ENCODE data around the gene SUSD2. TPM values are rescaled to one million over a fixed set of nuclear protein-coding genes. Genes with fewer than 3 reads are reported as not detected.

Gene SUSD2
- total RNA-seq, 4 donors from 2014 or later, result 5.1 to 41.4 (median 29.0) TPM

DNA sequence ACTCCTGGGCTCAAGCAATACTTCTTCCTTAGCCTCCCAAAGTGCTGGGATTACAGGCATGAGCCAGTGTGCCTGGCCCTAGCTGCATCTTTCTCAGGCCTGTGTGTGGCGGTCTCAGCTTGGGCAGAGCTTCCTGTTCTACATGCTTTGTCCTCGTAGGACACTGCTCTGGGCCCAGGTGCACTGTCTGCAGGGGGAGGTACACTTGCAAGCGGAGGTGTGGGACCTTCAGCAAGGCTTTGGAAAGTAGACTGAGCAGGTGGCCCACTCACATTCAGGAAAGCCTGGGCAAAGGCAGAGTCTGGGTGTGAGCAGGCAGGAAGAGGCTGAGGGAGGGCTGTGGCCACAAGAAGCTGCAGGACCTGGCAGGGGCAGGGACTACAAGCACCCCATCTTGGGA lies 33.6 kb upstream of the SUSD2 start:
- H3K27ac ChIP-seq, result peak overlapping the region; percentile 69
- peaks cover 4% of the 10 kb centered on the region for H3K36me3 ChIP-seq
- no peak for DNase-seq (ENCODE audit: low spot score in 2 of 2)
- TF ChIP-seq POLR2AphosphoS5 (IDR thresholded peaks at IDR 0.05) (no peak), EP300 (IDR thresholded peaks at IDR 0.05) (no peak), POLR2A (IDR thresholded peaks at IDR 0.05) (no peak)
- TF ChIP-seq, protein P1, sequence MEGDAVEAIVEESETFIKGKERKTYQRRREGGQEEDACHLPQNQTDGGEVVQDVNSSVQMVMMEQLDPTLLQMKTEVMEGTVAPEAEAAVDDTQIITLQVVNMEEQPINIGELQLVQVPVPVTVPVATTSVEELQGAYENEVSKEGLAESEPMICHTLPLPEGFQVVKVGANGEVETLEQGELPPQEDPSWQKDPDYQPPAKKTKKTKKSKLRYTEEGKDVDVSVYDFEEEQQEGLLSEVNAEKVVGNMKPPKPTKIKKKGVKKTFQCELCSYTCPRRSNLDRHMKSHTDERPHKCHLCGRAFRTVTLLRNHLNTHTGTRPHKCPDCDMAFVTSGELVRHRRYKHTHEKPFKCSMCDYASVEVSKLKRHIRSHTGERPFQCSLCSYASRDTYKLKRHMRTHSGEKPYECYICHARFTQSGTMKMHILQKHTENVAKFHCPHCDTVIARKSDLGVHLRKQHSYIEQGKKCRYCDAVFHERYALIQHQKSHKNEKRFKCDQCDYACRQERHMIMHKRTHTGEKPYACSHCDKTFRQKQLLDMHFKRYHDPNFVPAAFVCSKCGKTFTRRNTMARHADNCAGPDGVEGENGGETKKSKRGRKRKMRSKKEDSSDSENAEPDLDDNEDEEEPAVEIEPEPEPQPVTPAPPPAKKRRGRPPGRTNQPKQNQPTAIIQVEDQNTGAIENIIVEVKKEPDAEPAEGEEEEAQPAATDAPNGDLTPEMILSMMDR (IDR thresholded peaks at IDR 0.05), result no peak
- WGBS, result 90% methylated on average over 3 of the region's 3 CpGs
- no peak overlapping the region for H3K4me3 ChIP-seq
- no peaks in the 10 kb centered on the region for H3K27me3 ChIP-seq
- no peaks in the 10 kb centered on the region for H3K9me3 ChIP-seq
- H3K4me1 ChIP-seq, result peaks cover 49% of the 10 kb centered on the region

DNA sequence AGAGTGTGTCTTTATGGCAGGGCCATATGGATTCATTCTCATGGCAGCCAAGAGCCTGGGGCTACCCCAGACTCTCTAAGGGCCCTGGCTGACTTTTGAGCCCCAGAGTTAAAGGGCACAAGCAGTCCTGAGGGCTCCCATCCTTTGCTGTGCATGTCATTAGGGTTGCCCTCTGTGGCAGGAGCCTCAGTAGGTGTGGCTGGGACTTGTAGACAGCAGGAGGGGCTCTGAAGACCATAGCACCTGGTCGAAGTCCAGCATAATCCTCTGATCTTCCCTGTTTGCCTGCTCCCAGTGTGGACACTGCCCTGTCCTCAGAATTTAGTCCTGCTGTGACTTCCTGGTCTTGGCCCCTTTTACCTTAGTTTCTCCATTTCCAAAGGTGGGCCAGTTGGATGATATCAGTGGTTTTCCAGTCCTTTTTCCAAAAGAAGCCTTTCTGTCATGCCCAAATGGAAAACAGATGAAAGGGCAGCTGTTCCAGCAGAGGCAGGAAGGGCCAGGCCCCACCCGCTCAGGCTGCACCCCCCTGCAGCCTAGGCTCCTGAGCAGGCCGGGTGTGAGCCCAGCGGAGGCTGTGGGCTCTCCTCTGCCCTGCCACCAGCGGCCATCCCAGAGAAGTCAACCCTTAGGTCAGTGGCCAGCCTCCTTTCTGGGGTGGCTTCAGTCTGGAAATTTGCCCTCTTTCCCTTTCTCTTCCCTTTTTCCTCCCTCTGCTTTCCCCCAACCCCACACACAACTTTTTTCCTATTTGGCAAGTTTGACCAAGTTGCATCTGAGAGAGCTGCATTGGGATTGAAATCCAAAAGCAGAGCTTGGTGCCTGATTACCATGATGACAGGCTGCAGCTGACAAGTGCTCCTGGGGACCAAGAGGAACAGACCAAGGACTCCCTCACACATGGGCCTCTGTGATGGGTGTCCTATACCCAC lies 32.8 kb upstream of the SUSD2 start:
- TF ChIP-seq EP300 (IDR thresholded peaks at IDR 0.05), result no peak
- TF ChIP-seq, protein P1 (IDR thresholded peaks at IDR 0.05), result no peak
- no peak for TF ChIP-seq POLR2A (IDR thresholded peaks at IDR 0.05)
- no peak for TF ChIP-seq POLR2AphosphoS5 (IDR thresholded peaks at IDR 0.05)
- Histone ChIP-seq H3K27me3 (no peaks in the 10 kb centered on the region), H3K4me3 (no peak overlapping the region), H3K36me3 (peaks cover 4% of the 10 kb centered on the region), H3K4me1 (peaks cover 49% of the 10 kb centered on the region), H3K27ac (peak overlapping the region; percentile 69), H3K9me3 (no peaks in the 10 kb centered on the region)
- WGBS, result 63% methylated on average over 4 of the region's 5 CpGs
- no peak for DNase-seq (ENCODE audit: low spot score in 2 of 2)

DNA sequence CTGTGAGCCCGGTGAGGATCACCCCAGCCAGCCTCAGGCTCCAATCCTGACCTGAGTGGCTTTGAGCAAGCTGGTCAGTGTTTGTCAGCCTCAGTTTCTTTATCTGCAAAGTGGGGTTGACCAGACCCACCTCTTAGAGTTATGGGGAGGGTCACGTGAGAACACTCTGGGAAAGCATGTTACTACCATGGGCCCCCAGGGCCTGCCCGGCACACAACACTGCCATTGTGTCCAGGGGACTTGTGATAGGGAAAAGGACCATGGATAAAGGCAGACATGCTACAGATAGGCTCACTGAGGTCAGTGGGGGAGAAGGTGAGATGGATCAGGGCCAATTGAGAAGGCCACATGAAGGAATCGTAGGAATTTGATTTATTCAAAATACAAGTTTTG lies 32.1 kb upstream of the SUSD2 start:
- Histone ChIP-seq H3K9me3 (no peaks in the 10 kb centered on the region), H3K4me3 (no peak overlapping the region), H3K27ac (no peak overlapping the region), H3K36me3 (peaks cover 4% of the 10 kb centered on the region), H3K27me3 (no peaks in the 10 kb centered on the region), H3K4me1 (peaks cover 49% of the 10 kb centered on the region)
- DNase-seq (ENCODE audit: low spot score in 2 of 2), result no peak
- no peak for TF ChIP-seq POLR2A (IDR thresholded peaks at IDR 0.05)
- no peak for TF ChIP-seq EP300 (IDR thresholded peaks at IDR 0.05)
- no peak for TF ChIP-seq POLR2AphosphoS5 (IDR thresholded peaks at IDR 0.05)
- TF ChIP-seq, protein P1 (IDR thresholded peaks at IDR 0.05), result no peak
- 87% methylated on average over 4 of the region's 4 CpGs for WGBS

DNA sequence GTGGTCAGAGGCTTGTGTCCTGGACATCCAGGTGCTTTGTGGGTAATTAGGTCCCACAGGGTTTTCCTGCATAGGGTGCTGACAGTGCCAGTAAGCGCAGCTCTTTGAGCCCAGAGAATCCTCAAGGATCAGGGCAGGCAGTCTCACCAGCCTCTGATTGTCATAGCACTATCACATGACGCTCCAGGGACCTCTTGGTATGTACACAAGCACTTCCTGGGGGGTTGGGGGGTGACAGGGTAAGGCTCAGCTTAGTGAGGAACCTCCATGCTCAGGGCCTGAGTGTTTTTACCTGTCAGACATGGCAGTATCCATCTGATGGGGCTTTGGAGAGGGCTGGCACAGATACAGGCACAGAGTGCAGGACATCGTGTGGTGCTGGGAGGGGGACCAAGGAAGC lies 27.9 kb upstream of the SUSD2 start:
- TF ChIP-seq POLR2A (IDR thresholded peaks at IDR 0.05), result no peak
- no peak for TF ChIP-seq POLR2AphosphoS5 (IDR thresholded peaks at IDR 0.05)
- TF ChIP-seq EP300 (IDR thresholded peaks at IDR 0.05), result no peak
- TF ChIP-seq, protein P1 (IDR thresholded peaks at IDR 0.05), result no peak
- 80% methylated on average over 2 of the region's 3 CpGs for WGBS
- H3K9me3 ChIP-seq, result no peaks in the 10 kb centered on the region
- no peak overlapping the region for H3K4me3 ChIP-seq
- no peak for DNase-seq (ENCODE audit: low spot score in 2 of 2)
- no peak overlapping the region for H3K27ac ChIP-seq
- H3K27me3 ChIP-seq, result no peaks in the 10 kb centered on the region
- peaks cover 4% of the 10 kb centered on the region for H3K36me3 ChIP-seq
- H3K4me1 ChIP-seq, result peaks cover 44% of the 10 kb centered on the region

DNA sequence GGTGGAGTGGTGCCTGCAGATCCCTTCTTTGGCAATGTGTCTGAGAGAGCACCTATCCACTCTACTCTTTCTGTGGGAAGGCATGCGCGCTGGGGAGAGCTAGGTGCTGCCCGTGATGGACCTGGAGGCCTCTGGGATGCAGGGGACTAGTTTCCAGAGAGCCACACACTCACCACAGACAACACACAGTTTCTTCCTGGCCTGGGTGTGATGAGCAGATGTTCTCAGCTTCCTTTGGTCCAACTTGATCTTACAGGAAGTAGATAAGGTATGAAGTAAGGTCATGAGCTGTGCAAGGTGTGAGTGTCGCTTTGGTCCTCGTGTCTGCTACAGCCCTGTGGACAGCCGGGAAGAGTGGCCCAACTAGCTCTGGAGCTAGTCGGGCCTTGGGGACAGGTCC lies 27.3 kb upstream of the SUSD2 start:
- H3K27me3 ChIP-seq, result no peaks in the 10 kb centered on the region
- H3K36me3 ChIP-seq, result peaks cover 3% of the 10 kb centered on the region
- no peak overlapping the region for H3K4me3 ChIP-seq
- H3K4me1 ChIP-seq, result peaks cover 38% of the 10 kb centered on the region
- 96% methylated on average over 7 of the region's 7 CpGs for WGBS
- TF ChIP-seq EP300 (IDR thresholded peaks at IDR 0.05) (no peak), POLR2A (IDR thresholded peaks at IDR 0.05) (no peak), POLR2AphosphoS5 (IDR thresholded peaks at IDR 0.05) (no peak)
- TF ChIP-seq, protein P1 (IDR thresholded peaks at IDR 0.05), result no peak
- no peak for DNase-seq (ENCODE audit: low spot score in 2 of 2)
- H3K9me3 ChIP-seq, result no peaks in the 10 kb centered on the region
- H3K27ac ChIP-seq, result no peak overlapping the region

Measured in suprapubic skin (tissue), 4 donors.